Chondrocyte (in vitro differentiated cells): ENCODE measurements around the gene EDARADD. TPM values are rescaled to one million over a fixed set of nuclear protein-coding genes. Genes with fewer than 3 reads are reported as not detected.

Experiments used
- DNase-seq: peaks from one replicate; pipeline ENCODE4 v3.0.0; 2021; ENCODE audit warnings: mixed read lengths, low spot score
- H3K27ac Mint-ChIP-seq: one replicate; pipeline ENCODE4 v1.8.0; 2021; ENCODE audit warnings: mild to moderate bottlenecking, moderate library complexity, mixed read lengths; ENCODE audit not compliant: unreplicated experiment
- H3K27me3 Mint-ChIP-seq: 2 replicates; pipeline ENCODE4 v1.8.0; 2021; ENCODE audit warnings: low read depth, mixed read lengths
- H3K36me3 Mint-ChIP-seq: 2 replicates; pipeline ENCODE4 v1.8.0; 2021; ENCODE audit warnings: low read depth, mixed read lengths
- H3K4me1 Mint-ChIP-seq: 2 replicates; pipeline ENCODE4 v1.8.0; 2021; ENCODE audit warnings: low read depth, mild to moderate bottlenecking, mixed read lengths
- H3K4me3 Mint-ChIP-seq: one replicate; pipeline ENCODE4 v1.8.0; 2021; ENCODE audit warnings: mild to moderate bottlenecking, moderate library complexity, mixed read lengths; ENCODE audit not compliant: unreplicated experiment
- H3K9me3 Mint-ChIP-seq: 2 replicates; pipeline ENCODE4 v1.8.0; 2021; ENCODE audit warnings: low read depth, mixed read lengths
- CTCF ChIP-seq: fragments of 200-600 bp; sonication (generic); IDR thresholded peaks from 2 replicates; pipeline ENCODE4 v1.5.0; 2021; ENCODE audit warnings: antibody characterized with exemption, mild to moderate bottlenecking, moderate library complexity
- total RNA-seq: library from RNA; stranded (reverse); gene quantifications from 3 replicates; pipeline ENCODE4 v1.2.1, GENCODE V29; 2021

EDARADD gene
- total RNA-seq, 1 donor from 2014 or later, result 0.40 TPM

DNA sequence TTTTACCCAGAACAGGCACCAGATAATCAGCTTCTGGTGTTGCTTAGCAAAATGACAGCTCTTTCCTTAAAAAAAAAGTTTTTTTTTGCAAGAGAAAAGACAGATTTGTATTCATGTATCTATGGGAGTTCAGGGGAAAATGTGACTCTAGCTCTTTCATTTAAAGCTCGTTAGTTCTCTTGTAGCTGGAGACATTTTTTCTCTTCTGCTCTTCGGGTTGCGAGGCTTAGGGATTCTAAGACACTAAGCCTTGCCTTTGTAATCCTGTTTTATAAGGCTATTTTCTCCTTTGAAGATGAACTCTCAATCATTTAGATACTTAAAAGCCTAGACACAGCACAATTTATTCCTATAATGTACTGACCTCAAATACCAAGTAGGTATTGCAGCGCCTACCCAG lies 40.3 kb upstream of the EDARADD start:
- no peak overlapping the region for H3K27ac Mint-ChIP-seq
- TF ChIP-seq CTCF, result no peak

GRCh38 chr1:236354330-236355147 lies 39.5 kb upstream of the EDARADD start:
- no peak for DNase-seq
- Mint-ChIP-seq H3K27ac (no peak overlapping the region), H3K4me1 (peaks cover 4% of the 10 kb centered on the region), H3K9me3 (peaks cover 16% of the 10 kb centered on the region), H3K36me3 (peaks cover 2% of the 10 kb centered on the region), H3K27me3 (peaks cover 6% of the 10 kb centered on the region), H3K4me3 (no peak overlapping the region)
- TF ChIP-seq CTCF, result no peak

More for the DNA sequence above, 40.3 kb upstream of the EDARADD start:
- H3K4me3 Mint-ChIP-seq, result no peak overlapping the region
- H3K4me1 Mint-ChIP-seq, result peaks cover 4% of the 10 kb centered on the region
- peaks cover 12% of the 10 kb centered on the region for H3K9me3 Mint-ChIP-seq
- peaks cover 7% of the 10 kb centered on the region for H3K27me3 Mint-ChIP-seq
- H3K36me3 Mint-ChIP-seq, result peaks cover 2% of the 10 kb centered on the region
- no peak for DNase-seq

- Mint-ChIP-seq H3K27me3 (peaks cover 4% of the 10 kb centered on the region), H3K36me3 (peaks cover 2% of the 10 kb centered on the region), H3K9me3 (peaks cover 16% of the 10 kb centered on the region), H3K4me1 (peaks cover 4% of the 10 kb centered on the region), H3K4me3 (no peak overlapping the region), H3K27ac (no peak overlapping the region)
- no peak for TF ChIP-seq CTCF
- DNase-seq, result no peak
Measured at GRCh38 chr1:236356141-236356540, 37.9 kb upstream of the EDARADD start.

GRCh38 chr1:236361909-236362590 lies 32.0 kb upstream of the EDARADD start:
- Mint-ChIP-seq H3K27me3 (peaks cover 7% of the 10 kb centered on the region), H3K9me3 (peaks cover 16% of the 10 kb centered on the region), H3K4me3 (no peak overlapping the region), H3K4me1 (peaks cover 4% of the 10 kb centered on the region), H3K36me3 (peaks cover 2% of the 10 kb centered on the region), H3K27ac (no peak overlapping the region)
- no peak for TF ChIP-seq CTCF
- no peak for DNase-seq

DNA sequence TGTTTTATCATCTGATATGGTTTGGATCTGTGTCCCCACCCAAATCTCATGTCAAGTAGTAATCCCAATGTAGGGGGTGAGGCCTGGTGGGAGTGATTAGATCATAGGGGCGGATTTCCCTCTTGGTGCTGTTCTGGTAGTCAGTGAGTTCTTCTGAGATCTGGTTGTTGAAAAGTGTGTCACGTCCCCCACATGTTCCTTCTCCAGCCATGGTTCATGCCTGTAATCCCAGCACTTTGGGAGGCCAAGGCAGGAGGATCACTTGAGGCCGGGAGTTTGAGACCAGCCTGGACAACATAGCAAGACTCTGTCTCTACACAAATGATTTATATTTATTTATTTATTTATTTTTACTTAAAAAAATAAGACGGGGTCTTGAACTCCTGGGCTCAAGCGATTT lies 30.8 kb upstream of the EDARADD start:
- peaks cover 9% of the 10 kb centered on the region for H3K9me3 Mint-ChIP-seq
- H3K36me3 Mint-ChIP-seq, result peaks cover 2% of the 10 kb centered on the region
- no peak overlapping the region for H3K4me3 Mint-ChIP-seq
- H3K27me3 Mint-ChIP-seq, result peaks cover 7% of the 10 kb centered on the region
- no peak for DNase-seq
- no peaks in the 10 kb centered on the region for H3K4me1 Mint-ChIP-seq
- no peak overlapping the region for H3K27ac Mint-ChIP-seq
- no peak for TF ChIP-seq CTCF
